ENCODE data around the gene POR. TPM values are rescaled to one million over a fixed set of nuclear protein-coding genes. Genes with fewer than 3 reads are reported as not detected.

Gene POR
- total and polyA plus RNA-seq, 2 donors (not counting 1 experiment from before 2014, with no cell fraction given) = 68.4 to 78.4 TPM

GRCh38 chr7:75971309-75971960 lies 56.5 kb downstream of the POR start:
- no peaks in the 10 kb centered on the region for H3K9me3 Mint-ChIP-seq (ENCODE audit: insufficient read depth)
- H3K36me3 ChIP-seq (replicated peaks in 1 of 2; ENCODE audit: control extremely low read depth in 1 of 2, control insufficient read depth in 1 of 2, extremely low read depth in 1 of 2, insufficient read depth in 2 of 2, low read length in 1 of 2) = peaks cover 0 to 10% of the 10 kb centered on the region in 2 experiments
- H3K4me2 ChIP-seq (replicated peaks; ENCODE audit: low read depth, low read length, poor library complexity, severe bottlenecking) = no peak overlapping the region
- no peaks in the 10 kb centered on the region for H3K27me3 ChIP-seq (replicated peaks in 1 of 4; ENCODE audit: control extremely low read depth in 1 of 4, control insufficient read depth in 3 of 4, insufficient read depth in 4 of 4, low read length in 3 of 4)
- no peak overlapping the region for H3K4me3 Mint-ChIP-seq
- TF ChIP-seq EZH2 (IDR thresholded peaks at IDR 0.05; ENCODE audit: borderline replicate concordance, insufficient read depth, low read depth, low read length, poor library complexity, severe bottlenecking) = no peak
- no peak for TF ChIP-seq CTCF (IDR thresholded peaks at IDR 0.05)
- no peak overlapping the region for H2AFZ ChIP-seq (ENCODE audit: insufficient read depth, low read depth, low read length, poor library complexity, severe bottlenecking)
- ATAC-seq (ENCODE audit: low read depth) (no peak), DNase-seq (no peak)
- no peak overlapping the region for H3K27ac ChIP-seq (ENCODE audit: low read length in 2 of 2)
- CTCF ChIA-PET = interaction anchor here (1.5 kb wide), 1 partner anchor 48 kb away, joined by 3 read pairs; no protein-coding TSS in a partner anchor
- intact Hi-C loops (cut with micrococcal nuclease) = no loop called here
- no peaks in the 10 kb centered on the region for H4K20me1 ChIP-seq (ENCODE audit: control insufficient read depth, insufficient read depth, low read length, poor library complexity, severe bottlenecking)
- no peak overlapping the region for H3K27ac Mint-ChIP-seq
- no peak overlapping the region for H3K9ac ChIP-seq (ENCODE audit: low read length)
- no peaks in the 10 kb centered on the region for H3K79me2 ChIP-seq (ENCODE audit: control insufficient read depth, insufficient read depth, low read length)
- WGBS (ENCODE audit: insufficient coverage) = 95% methylated on average over 14 of the region's 14 CpGs
- no peaks in the 10 kb centered on the region for H3K9me3 ChIP-seq (ENCODE audit: control extremely low read depth in 1 of 3, control insufficient read depth in 2 of 3, insufficient read depth in 1 of 3, low read length in 2 of 3)
- POLR2A ChIA-PET = no interaction called here
- no peaks in the 10 kb centered on the region for H3K4me1 ChIP-seq (ENCODE audit: control insufficient read depth in 2 of 2, insufficient read depth in 2 of 2, low read length in 2 of 2)
- no peak overlapping the region for H3K4me3 ChIP-seq (ENCODE audit: control extremely low read depth in 1 of 5, extremely low read depth in 1 of 5, insufficient read depth in 1 of 5, low read depth in 2 of 5, low read length in 4 of 5)
- no peaks in the 10 kb centered on the region for H3K4me1 Mint-ChIP-seq
- H3K27me3 Mint-ChIP-seq = no peaks in the 10 kb centered on the region

- Histone ChIP-seq H3K4me1 (ENCODE audit: control insufficient read depth in 2 of 2, insufficient read depth in 2 of 2, low read length in 2 of 2) (no peaks in the 10 kb centered on the region), H2AFZ (ENCODE audit: insufficient read depth, low read depth, low read length, poor library complexity, severe bottlenecking) (no peak overlapping the region), H3K36me3 (replicated peaks in 1 of 2; ENCODE audit: control extremely low read depth in 1 of 2, control insufficient read depth in 1 of 2, extremely low read depth in 1 of 2, insufficient read depth in 2 of 2, low read length in 1 of 2) (peaks cover 0 to 10% of the 10 kb centered on the region in 2 experiments), H4K20me1 (ENCODE audit: control insufficient read depth, insufficient read depth, low read length, poor library complexity, severe bottlenecking) (no peaks in the 10 kb centered on the region), H3K9ac (ENCODE audit: low read length) (no peak overlapping the region), H3K27ac (ENCODE audit: low read length in 2 of 2) (no peak overlapping the region), H3K4me2 (replicated peaks; ENCODE audit: low read depth, low read length, poor library complexity, severe bottlenecking) (no peak overlapping the region), H3K79me2 (ENCODE audit: control insufficient read depth, insufficient read depth, low read length) (no peaks in the 10 kb centered on the region), H3K27me3 (replicated peaks in 1 of 4; ENCODE audit: control extremely low read depth in 1 of 4, control insufficient read depth in 3 of 4, insufficient read depth in 4 of 4, low read length in 3 of 4) (no peaks in the 10 kb centered on the region), H3K4me3 (ENCODE audit: control extremely low read depth in 1 of 5, extremely low read depth in 1 of 5, insufficient read depth in 1 of 5, low read depth in 2 of 5, low read length in 4 of 5) (no peak overlapping the region), H3K9me3 (ENCODE audit: control extremely low read depth in 1 of 3, control insufficient read depth in 2 of 3, insufficient read depth in 1 of 3, low read length in 2 of 3) (no peaks in the 10 kb centered on the region)
- ATAC-seq (ENCODE audit: low read depth) = no peak
- ChIA-PET CTCF (interaction anchor here (1.5 kb wide), 1 partner anchor 47 kb away, joined by 3 read pairs; no protein-coding TSS in a partner anchor), POLR2A (no interaction called here)
- H3K4me1 Mint-ChIP-seq = no peaks in the 10 kb centered on the region
- H3K27ac Mint-ChIP-seq = peak overlapping the region; percentile 37
- no peak overlapping the region for H3K4me3 Mint-ChIP-seq
- intact Hi-C loops (cut with micrococcal nuclease) = no loop called here
- WGBS (ENCODE audit: insufficient coverage) = 89% methylated on average over 19 of the region's 19 CpGs
- H3K27me3 Mint-ChIP-seq = no peaks in the 10 kb centered on the region
- no peak for TF ChIP-seq EZH2 (IDR thresholded peaks at IDR 0.05; ENCODE audit: borderline replicate concordance, insufficient read depth, low read depth, low read length, poor library complexity, severe bottlenecking)
- TF ChIP-seq CTCF (IDR thresholded peaks at IDR 0.05) = no peak
- no peaks in the 10 kb centered on the region for H3K9me3 Mint-ChIP-seq (ENCODE audit: insufficient read depth)
- no peak for DNase-seq
Observed at GRCh38 chr7:75971961-75972763, 57.2 kb downstream of the POR start.
